Renal pelvis (tissue), 4 donors: ENCODE data around the gene HYAL2. TPM values are rescaled to one million over a fixed set of nuclear protein-coding genes. Genes with fewer than 3 reads are reported as not detected.
"Not testable (repeated sequence)": the region's sequence is repeated elsewhere in the genome, so short reads cannot be mapped to it uniquely, and the experiment has no call there.

Experiments
- DNase-seq: peaks from one replicate; pipeline ENCODE4 v3.0.0-alpha.2; 2013
- polyA plus RNA-seq, 3 donors: library from polyadenylated mRNA; unstranded; fragments of 120-200 nt; gene quantifications; one replicate each; pipeline ENCODE4 v1.2.1, GENCODE V29; 2013; ENCODE audit not compliant: insufficient read length in 3 of 3

HYAL2 gene
- polyA plus RNA-seq, 3 donors, result 65.4 to 95.1 (median 80.3) TPM

- DNase-seq, result no peak
These were observed 3.9 kb downstream of the HYAL2 start for GRCh38 chr3:50318615-50319014.

DNA sequence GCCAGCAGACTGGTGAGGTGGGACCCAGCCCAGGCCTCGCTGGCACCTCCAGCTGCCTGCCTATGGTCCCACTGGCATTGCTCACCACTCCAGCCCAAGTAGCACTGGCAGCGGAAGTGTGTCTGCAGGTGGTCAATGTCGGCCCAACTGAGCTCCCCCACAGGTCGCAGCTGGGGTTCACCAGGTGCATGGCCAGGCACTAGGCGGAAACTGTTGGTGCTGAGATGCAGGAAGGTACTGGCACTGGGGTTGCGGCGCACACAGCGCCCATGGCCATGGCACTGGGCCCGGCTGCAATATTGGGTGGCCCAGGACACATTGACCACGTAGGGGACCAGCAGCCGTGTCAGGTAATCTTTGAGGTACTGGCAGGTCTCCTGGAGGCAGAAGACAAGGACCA lies 4.4 kb downstream of the HYAL2 start:
- DNase-seq, result no peak

GRCh38 chr3:50317300-50317699 lies 5.2 kb downstream of the HYAL2 start:
- no peak for DNase-seq

DNA sequence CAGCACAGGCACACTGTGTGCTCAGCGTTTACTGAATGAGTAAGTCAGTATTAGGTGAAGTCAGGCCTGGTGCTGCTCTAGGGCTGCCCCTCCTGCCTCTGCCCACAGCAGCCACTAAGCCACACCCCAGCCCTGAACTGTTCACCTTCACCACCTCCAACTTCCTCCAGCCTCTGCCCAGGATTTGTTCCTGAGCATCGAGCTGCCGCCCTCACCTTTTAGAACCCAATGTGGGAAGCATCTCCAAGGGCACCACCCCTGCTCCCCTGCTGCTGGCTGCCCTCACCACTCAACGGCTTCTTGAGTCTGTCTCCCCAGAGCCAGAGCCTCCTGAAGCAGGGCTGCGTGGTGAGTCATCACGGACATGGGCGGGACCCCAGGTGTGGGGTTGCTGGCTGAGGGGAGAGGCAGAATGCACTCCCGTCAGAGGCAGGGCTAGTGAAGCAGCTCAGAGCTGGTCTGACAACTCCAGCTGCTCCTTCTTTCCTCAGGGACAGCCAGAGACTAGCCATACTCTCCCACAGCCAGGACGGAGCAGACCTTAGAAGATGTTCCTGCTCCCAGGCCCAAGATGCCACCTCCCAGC lies 5.8 kb downstream of the HYAL2 start:
- DNase-seq, result no peak

DNA sequence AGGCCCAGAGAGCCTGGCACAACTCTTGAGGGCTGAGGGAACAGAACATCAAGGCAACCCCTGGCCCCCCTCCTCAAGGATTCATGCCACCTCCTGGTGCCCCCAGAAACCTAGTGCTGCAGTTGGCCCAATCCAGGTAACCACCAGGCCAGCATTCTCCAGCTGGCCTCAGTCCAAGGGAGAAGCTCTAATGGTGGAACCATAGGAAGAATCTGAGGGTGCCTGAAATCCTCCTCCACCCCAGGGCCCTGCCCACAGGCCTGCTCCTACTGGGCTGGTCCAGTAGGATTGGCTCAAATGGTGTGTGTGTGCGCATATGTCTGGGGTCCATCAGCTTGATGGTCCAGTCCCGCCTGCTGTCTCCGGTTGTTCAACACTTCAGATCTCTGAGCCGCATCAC lies 7.7 kb downstream of the HYAL2 start:
- no peak for DNase-seq

GRCh38 chr3:50314342-50314741 lies 8.2 kb downstream of the HYAL2 start:
- DNase-seq, result no peak

DNA sequence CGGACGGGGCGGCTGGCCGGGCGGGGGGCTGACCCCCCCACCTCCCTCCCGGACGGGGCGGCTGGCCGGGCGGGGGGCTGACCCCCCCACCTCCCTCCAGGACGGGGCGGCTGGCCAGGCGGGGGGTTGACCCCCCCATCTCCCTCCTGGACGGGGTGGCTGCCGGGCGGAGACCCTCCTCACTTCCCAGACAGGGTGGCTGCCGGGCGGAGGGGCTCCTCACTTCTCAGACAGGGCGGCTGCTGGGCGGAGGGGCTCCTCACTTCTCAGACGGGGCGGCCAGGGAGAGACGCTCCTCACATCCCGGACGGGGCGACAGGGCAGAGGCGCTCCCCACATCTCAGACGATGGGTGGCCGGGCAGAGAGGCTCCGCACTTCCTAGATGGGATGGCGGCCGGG lies 10.5 kb downstream of the HYAL2 start:
- not testable (repeated sequence) for DNase-seq

- DNase-seq, result no peak
These were observed 17.9 kb downstream of the HYAL2 start for GRCh38 chr3:50304601-50305000.

GRCh38 chr3:50303013-50303815 lies 19.3 kb downstream of the HYAL2 start, which contains the start of gene HYAL1:
HYAL1 (minus strand) TSS chr3:50303574; CDS start chr3:50302956, 618 bp downstream.
- DNase-seq, result no peak

GRCh38 chr3:50302095-50303012 lies 20.2 kb downstream of the HYAL2 start:
- DNase-seq, result no peak

DNA sequence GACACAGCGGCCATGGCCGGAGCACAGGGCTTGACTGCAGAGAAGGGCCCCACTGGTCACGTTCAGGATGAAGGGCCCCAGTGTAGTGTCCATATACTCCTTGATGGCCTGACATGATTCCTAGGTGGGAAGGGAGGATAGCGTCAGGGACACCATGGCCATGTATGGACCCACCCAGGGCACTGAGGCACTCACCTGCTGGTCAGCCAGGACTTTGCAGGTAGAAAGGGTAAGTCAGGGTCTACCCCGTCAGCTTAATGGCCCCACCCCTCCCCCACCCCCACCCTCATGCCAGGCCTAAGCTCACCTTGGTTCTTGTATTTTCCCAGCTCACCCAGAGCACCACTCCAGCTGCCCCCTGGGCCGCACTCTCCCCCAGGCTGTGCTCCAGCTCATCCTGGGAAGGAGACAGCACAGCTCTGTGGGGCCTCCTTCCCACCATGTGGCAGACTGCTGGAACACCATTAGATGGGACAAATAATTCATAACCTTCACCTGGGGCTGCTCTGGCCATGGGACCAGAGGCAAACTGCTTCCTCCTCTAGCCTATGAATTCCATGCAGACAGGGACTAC lies 21.8 kb downstream of the HYAL2 start:
- no peak for DNase-seq

GRCh38 chr3:50299929-50300680 lies 22.4 kb downstream of the HYAL2 start:
- DNase-seq, result no peak

- no peak for DNase-seq
These were observed 23.0 kb downstream of the HYAL2 start for GRCh38 chr3:50299638-50299928.

GRCh38 chr3:50298836-50299637 lies 23.5 kb downstream of the HYAL2 start, which contains the start of the genes HYAL3 and NAA80:
HYAL3 (minus strand) TSS chr3:50299405; CDS start chr3:50295602, 3,803 bp downstream.
NAA80 (minus strand) TSS chr3:50299405; CDS start chr3:50297463, 1,942 bp downstream.
- DNase-seq, result peak; percentile 99

GRCh38 chr3:50297896-50298725 lies 24.4 kb downstream of the HYAL2 start:
- no peak for DNase-seq

DNA sequence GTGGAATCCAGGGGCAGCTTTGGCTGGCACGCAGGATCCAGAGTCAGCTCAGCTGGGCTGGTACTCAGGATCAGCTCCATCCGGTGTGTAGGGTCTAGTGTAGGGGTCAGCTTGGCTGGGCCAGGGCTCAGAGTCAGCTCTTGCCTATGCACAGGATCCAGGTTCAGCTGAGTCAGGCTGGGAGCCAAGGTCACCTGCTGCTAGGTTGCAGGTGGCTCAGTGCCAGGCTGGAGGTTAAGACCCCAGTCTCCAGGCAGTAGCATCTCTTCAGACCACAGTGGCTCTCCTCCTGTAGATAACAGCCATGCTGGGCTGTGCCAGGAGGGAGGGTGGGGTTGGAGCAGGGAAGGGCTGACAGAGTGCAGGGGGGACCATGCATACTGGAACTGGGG lies 25.2 kb downstream of the HYAL2 start:
- no peak for DNase-seq

- no peak for DNase-seq
These were observed 25.7 kb downstream of the HYAL2 start for GRCh38 chr3:50296721-50297383.

GRCh38 chr3:50295553-50296431 lies 26.8 kb downstream of the HYAL2 start:
- no peak for DNase-seq
